ENCODE measurements around the gene MACROH2A2. TPM values are rescaled to one million over a fixed set of nuclear protein-coding genes. Genes with fewer than 3 reads are reported as not detected.

Gene MACROH2A2
- total RNA-seq, 1 experiment from 2014 or later, result 11.3 TPM

GRCh38 chr10:70125918-70126552, 73.4 kb downstream of the MACROH2A2 start:
- no peak overlapping the region for H2BK20ac ChIP-seq (ENCODE audit: low read depth, low read length, poor library complexity, severe bottlenecking)
- no peak overlapping the region for H2AK5ac ChIP-seq (ENCODE audit: insufficient read length, low read length)
- no peak for DNase-seq
- no peaks in the 10 kb centered on the region for H3K79me2 ChIP-seq (ENCODE audit: insufficient read depth, low read length)
- no peak overlapping the region for H4K8ac ChIP-seq (replicated peaks; ENCODE audit: insufficient read length, low read depth, low read length)
- no peak overlapping the region for H2BK120ac ChIP-seq (ENCODE audit: low read depth, low read length, poor library complexity, severe bottlenecking)
- H3K4me3 Mint-ChIP-seq, result no peak overlapping the region
- no peak overlapping the region for H2BK15ac ChIP-seq (ENCODE audit: low read depth, low read length)
- no peak overlapping the region for H3K18ac ChIP-seq (ENCODE audit: insufficient read length, low read depth, low read length)
- no peak overlapping the region for H2BK5ac ChIP-seq (ENCODE audit: insufficient read length, low read length)
- no peaks in the 10 kb centered on the region for H3K23me2 ChIP-seq (ENCODE audit: insufficient read length, low read depth, low read length, poor library complexity, severe bottlenecking)
- no peak overlapping the region for H3K23ac ChIP-seq (ENCODE audit: insufficient read length, low read depth, low read length)
- WGBS (ENCODE audit: extremely low coverage, insufficient read length, low lambda C conversion rate), result no CpG with 5 or more reads among the region's 5 CpGs
- H3K4me1 Mint-ChIP-seq, result no peaks in the 10 kb centered on the region
- H4K5ac ChIP-seq (ENCODE audit: insufficient read length, low read depth, low read length), result no peak overlapping the region
- H4K20me1 ChIP-seq (ENCODE audit: control insufficient read depth, insufficient read depth, insufficient read length), result no peaks in the 10 kb centered on the region
- H3T11ph ChIP-seq (ENCODE audit: low read length), result no peak overlapping the region
- H4K91ac ChIP-seq (ENCODE audit: insufficient read length, low read depth, low read length), result no peak overlapping the region
- no peak overlapping the region for H3K56ac ChIP-seq (ENCODE audit: insufficient read length, low read depth, low read length)
- H3K9me3 ChIP-seq (ENCODE audit: control insufficient read depth, low read depth, low read length), result no peaks in the 10 kb centered on the region
- no peak overlapping the region for H2BK12ac ChIP-seq (ENCODE audit: insufficient read length, low read depth, low read length)
- H3K14ac ChIP-seq (ENCODE audit: insufficient read depth, low read length), result no peak overlapping the region
- H3K36me3 Mint-ChIP-seq (ENCODE audit: insufficient read depth in 1 of 3, low read depth in 3 of 3), result no peaks in the 10 kb centered on the region
- no peak overlapping the region for H3K9ac ChIP-seq (ENCODE audit: extremely low read depth, insufficient read length, low read length)
- peaks cover 0 to 2% of the 10 kb centered on the region in 2 experiments; a peak in 2 of 5 replicates for H3K9me3 Mint-ChIP-seq
- no peak overlapping the region for H3K4ac ChIP-seq (ENCODE audit: low read depth, low read length)
- no peaks in the 10 kb centered on the region for H3K27me3 ChIP-seq (ENCODE audit: insufficient read depth, low read length)
- no peak for TF ChIP-seq CTCF (conservative IDR thresholded peaks at IDR 0.05)
- no peak overlapping the region for H3K4me2 ChIP-seq (ENCODE audit: insufficient read depth, insufficient read length, low read length)
- H3K27ac Mint-ChIP-seq, result no peak overlapping the region; a peak in 2 of 7 replicates
- no peak overlapping the region for H3K27ac ChIP-seq (ENCODE audit: insufficient read length, low read depth, low read length)
- no peaks in the 10 kb centered on the region for H3K79me1 ChIP-seq (ENCODE audit: insufficient read depth, low read depth, low read length, poor library complexity, severe bottlenecking)
- no peak overlapping the region for H2AFZ ChIP-seq (ENCODE audit: low read length)
- peaks cover 4% of the 10 kb centered on the region for H3K27me3 Mint-ChIP-seq (ENCODE audit: low read depth)
- no peaks in the 10 kb centered on the region for H3K4me1 ChIP-seq (ENCODE audit: insufficient read depth, low read length)

Data from H9 (cell line).